WTC11 (cell line): ENCODE results near the gene MYL11. TPM values are rescaled to one million over a fixed set of nuclear protein-coding genes. Genes with fewer than 3 reads are reported as not detected.

Source experiments
- ATAC-seq: fragments of 200-7000 bp; cut with Tn5 transposase; 2 replicates; pipeline ENCODE4 v1.10.0; 2021; ENCODE audit warnings: mild to moderate bottlenecking, moderate library complexity
- CTCF ChIA-PET: fragments of 300-600 bp; sonication (Branson Sonifier 250); formaldehyde crosslinking; loops from one replicate; lab custom pipeline; 2021; ENCODE audit warnings: antibody characterized with exemption; lab: Charles Lee
- POLR2A ChIA-PET: fragments of 350-600 bp; sonication (Branson Sonifier 250); formaldehyde crosslinking; loops from one replicate; lab custom pipeline; 2021; ENCODE audit warnings: antibody characterized with exemption; lab: Charles Lee
- DNase-seq: peaks from one replicate; pipeline ENCODE4 v3.0.0; 2021; ENCODE audit warnings: low spot score
- H3K27ac Mint-ChIP-seq: 2 replicates; pipeline ENCODE4 v1.8.0; 2021; ENCODE audit warnings: mixed read lengths
- H3K27me3 Mint-ChIP-seq: 2 replicates; pipeline ENCODE4 v1.8.0; 2021; ENCODE audit warnings: low read depth, mild to moderate bottlenecking, moderate library complexity, mixed read lengths
- H3K36me3 Mint-ChIP-seq: 2 replicates; pipeline ENCODE4 v1.8.0; 2021; ENCODE audit warnings: mixed read lengths
- H3K4me1 Mint-ChIP-seq: 2 replicates; pipeline ENCODE4 v1.8.0; 2022; ENCODE audit warnings: mixed read lengths
- H3K4me3 Mint-ChIP-seq: 2 replicates; pipeline ENCODE4 v1.8.0; 2021; ENCODE audit warnings: mild to moderate bottlenecking, moderate library complexity, mixed read lengths
- H3K9me3 Mint-ChIP-seq: 2 replicates; pipeline ENCODE4 v1.8.0; 2021; ENCODE audit warnings: mixed read lengths
- ELF4 ChIP-seq: sonication (generic); formaldehyde crosslinking; IDR thresholded peaks from 2 replicates; pipeline ENCODE4 v1.8.1; 2022; ENCODE audit warnings: low read depth, mild to moderate bottlenecking, moderate library complexity, missing genetic modification reagents
- ESRRA ChIP-seq: sonication (generic); formaldehyde crosslinking; IDR thresholded peaks from 2 replicates; pipeline ENCODE4 v1.8.1; 2022; ENCODE audit warnings: mild to moderate bottlenecking, missing genetic modification reagents, borderline replicate concordance
- ETV6 ChIP-seq: sonication (generic); formaldehyde crosslinking; IDR thresholded peaks from 2 replicates; pipeline ENCODE4 v1.8.1; 2022; ENCODE audit warnings: mild to moderate bottlenecking, missing genetic modification reagents
- FOXJ3 ChIP-seq: sonication (generic); formaldehyde crosslinking; IDR thresholded peaks from 2 replicates; pipeline ENCODE4 v1.9.0; 2021; ENCODE audit warnings: missing genetic modification reagents, mild to moderate bottlenecking, borderline replicate concordance
- FOXP1 ChIP-seq: sonication (generic); formaldehyde crosslinking; IDR thresholded peaks from 2 replicates; pipeline ENCODE4 v1.8.0; 2022; ENCODE audit warnings: missing genetic modification reagents, mild to moderate bottlenecking, moderate library complexity, borderline replicate concordance
- GTF2I ChIP-seq: fragments of 250-450 bp; sonication (Bioruptor Pico); conservative IDR thresholded peaks from 2 replicates; pipeline ENCODE4 v1.4.0; 2021; ENCODE audit warnings: mild to moderate bottlenecking
- IRF2 ChIP-seq: sonication (generic); formaldehyde crosslinking; IDR thresholded peaks from 2 replicates; pipeline ENCODE4 v1.8.0; 2022; ENCODE audit warnings: low read depth, missing genetic modification reagents, borderline replicate concordance
- MXD4 ChIP-seq: fragments of 250-450 bp; sonication (Bioruptor Pico); IDR thresholded peaks from 2 replicates; pipeline ENCODE4 v1.8.0; 2021; ENCODE audit warnings: mild to moderate bottlenecking, moderate library complexity, borderline replicate concordance
- NFATC4 ChIP-seq: fragments of 250-450 bp; sonication (Bioruptor Pico); IDR thresholded peaks from 2 replicates; pipeline ENCODE4 v1.9.0; 2021; ENCODE audit warnings: mild to moderate bottlenecking
- NFYB ChIP-seq: sonication (generic); formaldehyde crosslinking; conservative IDR thresholded peaks from 2 replicates; pipeline ENCODE4 v1.8.0; 2022; ENCODE audit warnings: low read depth, missing genetic modification reagents
- RELA ChIP-seq: sonication (generic); formaldehyde crosslinking; IDR thresholded peaks from 2 replicates; pipeline ENCODE4 v1.8.1; 2022; ENCODE audit warnings: missing genetic modification reagents, mild to moderate bottlenecking, borderline replicate concordance
- TCF7 ChIP-seq: sonication (generic); formaldehyde crosslinking; IDR thresholded peaks from 2 replicates; pipeline ENCODE4 v1.8.0; 2022; ENCODE audit warnings: mild to moderate bottlenecking, low read depth, missing genetic modification reagents, moderate library complexity
- TEAD1 ChIP-seq: sonication (generic); formaldehyde crosslinking; IDR thresholded peaks from 2 replicates; pipeline ENCODE4 v1.8.0; 2022; ENCODE audit warnings: mild to moderate bottlenecking, missing genetic modification reagents
- ZNF138 ChIP-seq: sonication (generic); formaldehyde crosslinking; conservative IDR thresholded peaks from 2 replicates; pipeline ENCODE4 v1.8.1; 2022; ENCODE audit warnings: mild to moderate bottlenecking, moderate library complexity, missing genetic modification reagents
- ZNF219 ChIP-seq: sonication (generic); formaldehyde crosslinking; IDR thresholded peaks from 2 replicates; pipeline ENCODE4 v1.8.0; 2023; ENCODE audit warnings: missing genetic modification reagents, mild to moderate bottlenecking, borderline replicate concordance
- total RNA-seq: library from RNA; stranded (reverse); gene quantifications from 3 replicates; pipeline ENCODE4 v1.2.3, GENCODE V29; 2021
- TF ChIP-seq, protein P1 (sequence below): sonication (generic); formaldehyde crosslinking; IDR thresholded peaks from 2 replicates; pipeline ENCODE4 v1.8.1; 2023; ENCODE audit warnings: mild to moderate bottlenecking, missing genetic modification reagents
- TF ChIP-seq, protein P2 (sequence below): fragments of 250-450 bp; sonication (Bioruptor Pico); IDR thresholded peaks from 2 replicates; pipeline ENCODE4 v1.8.0; 2021; ENCODE audit warnings: mild to moderate bottlenecking
- TF ChIP-seq, protein P3 (sequence below): fragments of 200-600 bp; IDR thresholded peaks from 2 replicates; pipeline ENCODE4 v1.8.0; 2022; ENCODE audit warnings: antibody characterized with exemption
- TF ChIP-seq, protein P4 (sequence below): sonication (generic); formaldehyde crosslinking; IDR thresholded peaks from 2 replicates; pipeline ENCODE4 v1.8.0; 2022; ENCODE audit warnings: mild to moderate bottlenecking, missing genetic modification reagents
- TF ChIP-seq, protein P5 (sequence below): fragments of 250-450 bp; sonication (Bioruptor Pico); IDR thresholded peaks from 2 replicates; pipeline ENCODE4 v1.9.0; 2021; ENCODE audit warnings: mild to moderate bottlenecking, borderline replicate concordance

Gene MYL11
- total RNA-seq, 1 experiment from 2014 or later: 1.3 TPM

DNA sequence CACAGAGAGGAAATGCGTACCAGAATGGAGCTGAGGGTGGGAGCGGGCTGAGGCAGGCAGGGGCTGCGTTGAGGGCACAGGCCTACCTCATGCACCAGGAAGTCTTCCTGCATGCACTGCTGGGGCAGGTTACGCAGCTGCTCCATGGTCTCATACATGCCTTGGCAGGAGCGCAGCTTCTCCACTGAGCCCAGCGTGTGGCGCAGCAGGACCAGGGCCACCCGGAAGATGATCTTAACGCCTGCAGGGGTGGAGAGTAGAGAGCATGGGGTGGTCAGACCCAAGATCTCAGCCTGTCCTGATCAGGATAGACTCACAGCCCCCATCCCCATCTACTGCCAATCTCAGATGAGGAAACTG is 16.0 kb upstream of the MYL11 start (continued):
- TF ChIP-seq, protein P1, sequence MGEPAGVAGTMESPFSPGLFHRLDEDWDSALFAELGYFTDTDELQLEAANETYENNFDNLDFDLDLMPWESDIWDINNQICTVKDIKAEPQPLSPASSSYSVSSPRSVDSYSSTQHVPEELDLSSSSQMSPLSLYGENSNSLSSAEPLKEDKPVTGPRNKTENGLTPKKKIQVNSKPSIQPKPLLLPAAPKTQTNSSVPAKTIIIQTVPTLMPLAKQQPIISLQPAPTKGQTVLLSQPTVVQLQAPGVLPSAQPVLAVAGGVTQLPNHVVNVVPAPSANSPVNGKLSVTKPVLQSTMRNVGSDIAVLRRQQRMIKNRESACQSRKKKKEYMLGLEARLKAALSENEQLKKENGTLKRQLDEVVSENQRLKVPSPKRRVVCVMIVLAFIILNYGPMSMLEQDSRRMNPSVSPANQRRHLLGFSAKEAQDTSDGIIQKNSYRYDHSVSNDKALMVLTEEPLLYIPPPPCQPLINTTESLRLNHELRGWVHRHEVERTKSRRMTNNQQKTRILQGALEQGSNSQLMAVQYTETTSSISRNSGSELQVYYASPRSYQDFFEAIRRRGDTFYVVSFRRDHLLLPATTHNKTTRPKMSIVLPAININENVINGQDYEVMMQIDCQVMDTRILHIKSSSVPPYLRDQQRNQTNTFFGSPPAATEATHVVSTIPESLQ (CRISPR knock-in tag): no peak
- TF ChIP-seq, protein P2, sequence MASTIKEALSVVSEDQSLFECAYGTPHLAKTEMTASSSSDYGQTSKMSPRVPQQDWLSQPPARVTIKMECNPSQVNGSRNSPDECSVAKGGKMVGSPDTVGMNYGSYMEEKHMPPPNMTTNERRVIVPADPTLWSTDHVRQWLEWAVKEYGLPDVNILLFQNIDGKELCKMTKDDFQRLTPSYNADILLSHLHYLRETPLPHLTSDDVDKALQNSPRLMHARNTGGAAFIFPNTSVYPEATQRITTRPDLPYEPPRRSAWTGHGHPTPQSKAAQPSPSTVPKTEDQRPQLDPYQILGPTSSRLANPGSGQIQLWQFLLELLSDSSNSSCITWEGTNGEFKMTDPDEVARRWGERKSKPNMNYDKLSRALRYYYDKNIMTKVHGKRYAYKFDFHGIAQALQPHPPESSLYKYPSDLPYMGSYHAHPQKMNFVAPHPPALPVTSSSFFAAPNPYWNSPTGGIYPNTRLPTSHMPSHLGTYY: no peak
- TF ChIP-seq ZNF138 (CRISPR knock-in tag) (no peak), GTF2I (no peak), FOXP1 (CRISPR knock-in tag) (no peak), RELA (CRISPR knock-in tag) (no peak), TCF7 (CRISPR knock-in tag) (no peak), FOXJ3 (CRISPR knock-in tag) (no peak)
- TF ChIP-seq, protein P3, sequence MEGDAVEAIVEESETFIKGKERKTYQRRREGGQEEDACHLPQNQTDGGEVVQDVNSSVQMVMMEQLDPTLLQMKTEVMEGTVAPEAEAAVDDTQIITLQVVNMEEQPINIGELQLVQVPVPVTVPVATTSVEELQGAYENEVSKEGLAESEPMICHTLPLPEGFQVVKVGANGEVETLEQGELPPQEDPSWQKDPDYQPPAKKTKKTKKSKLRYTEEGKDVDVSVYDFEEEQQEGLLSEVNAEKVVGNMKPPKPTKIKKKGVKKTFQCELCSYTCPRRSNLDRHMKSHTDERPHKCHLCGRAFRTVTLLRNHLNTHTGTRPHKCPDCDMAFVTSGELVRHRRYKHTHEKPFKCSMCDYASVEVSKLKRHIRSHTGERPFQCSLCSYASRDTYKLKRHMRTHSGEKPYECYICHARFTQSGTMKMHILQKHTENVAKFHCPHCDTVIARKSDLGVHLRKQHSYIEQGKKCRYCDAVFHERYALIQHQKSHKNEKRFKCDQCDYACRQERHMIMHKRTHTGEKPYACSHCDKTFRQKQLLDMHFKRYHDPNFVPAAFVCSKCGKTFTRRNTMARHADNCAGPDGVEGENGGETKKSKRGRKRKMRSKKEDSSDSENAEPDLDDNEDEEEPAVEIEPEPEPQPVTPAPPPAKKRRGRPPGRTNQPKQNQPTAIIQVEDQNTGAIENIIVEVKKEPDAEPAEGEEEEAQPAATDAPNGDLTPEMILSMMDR: no peak

DNA sequence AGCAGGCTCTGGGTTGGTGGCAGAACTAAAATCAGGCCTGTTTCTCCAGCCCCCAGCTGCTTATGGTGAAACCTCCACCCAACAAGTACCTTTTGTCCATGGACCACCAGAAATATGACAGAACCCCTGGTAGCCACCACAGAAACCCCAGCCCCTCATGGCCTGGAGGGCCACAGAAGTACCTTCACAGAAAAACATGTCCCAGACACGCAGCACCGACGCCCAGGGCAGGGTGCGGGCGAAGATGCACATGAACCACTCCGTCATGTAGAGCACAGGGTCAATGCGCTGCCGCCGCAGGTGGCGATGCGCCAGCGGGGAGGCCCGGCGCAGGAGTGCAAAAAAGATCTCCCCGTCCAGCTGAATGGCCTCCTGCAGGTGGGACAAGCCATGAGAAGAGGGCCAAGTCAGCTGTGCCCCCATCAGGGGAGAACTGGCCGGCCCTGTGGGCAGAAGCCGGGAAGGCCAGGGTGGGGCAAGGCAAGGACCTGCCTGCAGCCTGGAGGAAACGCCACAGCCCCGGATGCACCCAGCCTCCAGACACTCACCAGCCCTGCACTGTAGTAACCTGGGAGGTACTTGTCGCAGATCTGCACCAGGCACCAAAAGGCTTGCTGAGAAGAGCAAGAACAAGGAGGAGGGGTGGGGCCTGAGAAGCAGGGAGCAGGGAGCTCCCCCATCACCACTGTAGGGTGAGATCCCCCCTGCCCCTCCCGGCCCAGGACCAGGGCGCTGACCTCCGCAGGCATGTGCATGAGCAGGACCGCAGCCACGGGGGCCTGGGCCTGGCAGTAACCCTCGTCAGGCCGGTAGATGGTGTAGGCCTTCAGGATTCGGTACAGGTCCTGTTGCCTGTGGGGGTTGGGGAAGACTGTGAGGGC is 15.4 kb upstream of the MYL11 start:
- peaks cover 25% of the 10 kb centered on the region for H3K4me1 Mint-ChIP-seq
- H3K4me3 Mint-ChIP-seq: no peak overlapping the region
- no peaks in the 10 kb centered on the region; the same call in 1 of the 2 replicates for H3K27me3 Mint-ChIP-seq
- ATAC-seq (peak; percentile 3; the same call in 1 of the 2 replicates), DNase-seq (no peak)
- no peaks in the 10 kb centered on the region for H3K9me3 Mint-ChIP-seq
- peaks cover 18% of the 10 kb centered on the region for H3K36me3 Mint-ChIP-seq
- H3K27ac Mint-ChIP-seq: no peak overlapping the region
- ChIA-PET POLR2A (interaction anchor here (1.0 kb wide), 1 partner anchor 36 kb away, joined by 3 read pairs; the partner anchor contains the start of gene ZNF48), CTCF (interaction anchor here (0.6 to 3.1 kb wide), 6 partner anchors 11 to 179 kb away, joined by 3 to 17 read pairs (median 4); partner anchors contain the start of genes DCTPP1, TBC1D10B and ZNF771)
- TF ChIP-seq NFATC4 (CRISPR knock-in tag) (no peak), ESRRA (CRISPR knock-in tag) (no peak), MXD4 (no peak), ELF4 (no peak), IRF2 (CRISPR knock-in tag) (no peak), NFYB (no peak), ETV6 (CRISPR knock-in tag) (no peak), ZNF138 (CRISPR knock-in tag) (no peak), ZNF219 (CRISPR knock-in tag) (no peak), TEAD1 (no peak)
- TF ChIP-seq, protein P4, sequence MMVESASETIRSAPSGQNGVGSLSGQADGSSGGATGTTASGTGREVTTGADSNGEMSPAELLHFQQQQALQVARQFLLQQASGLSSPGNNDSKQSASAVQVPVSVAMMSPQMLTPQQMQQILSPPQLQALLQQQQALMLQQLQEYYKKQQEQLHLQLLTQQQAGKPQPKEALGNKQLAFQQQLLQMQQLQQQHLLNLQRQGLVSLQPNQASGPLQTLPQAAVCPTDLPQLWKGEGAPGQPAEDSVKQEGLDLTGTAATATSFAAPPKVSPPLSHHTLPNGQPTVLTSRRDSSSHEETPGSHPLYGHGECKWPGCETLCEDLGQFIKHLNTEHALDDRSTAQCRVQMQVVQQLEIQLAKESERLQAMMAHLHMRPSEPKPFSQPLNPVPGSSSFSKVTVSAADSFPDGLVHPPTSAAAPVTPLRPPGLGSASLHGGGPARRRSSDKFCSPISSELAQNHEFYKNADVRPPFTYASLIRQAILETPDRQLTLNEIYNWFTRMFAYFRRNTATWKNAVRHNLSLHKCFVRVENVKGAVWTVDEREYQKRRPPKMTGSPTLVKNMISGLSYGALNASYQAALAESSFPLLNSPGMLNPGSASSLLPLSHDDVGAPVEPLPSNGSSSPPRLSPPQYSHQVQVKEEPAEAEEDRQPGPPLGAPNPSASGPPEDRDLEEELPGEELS (CRISPR knock-in tag): no peak
- TF ChIP-seq, protein P1 (CRISPR knock-in tag): no peak
- TF ChIP-seq, protein P5, sequence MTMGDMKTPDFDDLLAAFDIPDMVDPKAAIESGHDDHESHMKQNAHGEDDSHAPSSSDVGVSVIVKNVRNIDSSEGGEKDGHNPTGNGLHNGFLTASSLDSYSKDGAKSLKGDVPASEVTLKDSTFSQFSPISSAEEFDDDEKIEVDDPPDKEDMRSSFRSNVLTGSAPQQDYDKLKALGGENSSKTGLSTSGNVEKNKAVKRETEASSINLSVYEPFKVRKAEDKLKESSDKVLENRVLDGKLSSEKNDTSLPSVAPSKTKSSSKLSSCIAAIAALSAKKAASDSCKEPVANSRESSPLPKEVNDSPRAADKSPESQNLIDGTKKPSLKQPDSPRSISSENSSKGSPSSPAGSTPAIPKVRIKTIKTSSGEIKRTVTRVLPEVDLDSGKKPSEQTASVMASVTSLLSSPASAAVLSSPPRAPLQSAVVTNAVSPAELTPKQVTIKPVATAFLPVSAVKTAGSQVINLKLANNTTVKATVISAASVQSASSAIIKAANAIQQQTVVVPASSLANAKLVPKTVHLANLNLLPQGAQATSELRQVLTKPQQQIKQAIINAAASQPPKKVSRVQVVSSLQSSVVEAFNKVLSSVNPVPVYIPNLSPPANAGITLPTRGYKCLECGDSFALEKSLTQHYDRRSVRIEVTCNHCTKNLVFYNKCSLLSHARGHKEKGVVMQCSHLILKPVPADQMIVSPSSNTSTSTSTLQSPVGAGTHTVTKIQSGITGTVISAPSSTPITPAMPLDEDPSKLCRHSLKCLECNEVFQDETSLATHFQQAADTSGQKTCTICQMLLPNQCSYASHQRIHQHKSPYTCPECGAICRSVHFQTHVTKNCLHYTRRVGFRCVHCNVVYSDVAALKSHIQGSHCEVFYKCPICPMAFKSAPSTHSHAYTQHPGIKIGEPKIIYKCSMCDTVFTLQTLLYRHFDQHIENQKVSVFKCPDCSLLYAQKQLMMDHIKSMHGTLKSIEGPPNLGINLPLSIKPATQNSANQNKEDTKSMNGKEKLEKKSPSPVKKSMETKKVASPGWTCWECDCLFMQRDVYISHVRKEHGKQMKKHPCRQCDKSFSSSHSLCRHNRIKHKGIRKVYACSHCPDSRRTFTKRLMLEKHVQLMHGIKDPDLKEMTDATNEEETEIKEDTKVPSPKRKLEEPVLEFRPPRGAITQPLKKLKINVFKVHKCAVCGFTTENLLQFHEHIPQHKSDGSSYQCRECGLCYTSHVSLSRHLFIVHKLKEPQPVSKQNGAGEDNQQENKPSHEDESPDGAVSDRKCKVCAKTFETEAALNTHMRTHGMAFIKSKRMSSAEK (CRISPR knock-in tag): no peak
